ENCODE data around the gene PACSIN3.

GRCh38 chr11:47148270-47148669 is 38.0 kb downstream of the PACSIN3 start:
- TF ChIP-seq CTCF (IDR thresholded peaks at IDR 0.05) (no peak), POLR2AphosphoS5 (IDR thresholded peaks at IDR 0.05) (no peak), POLR2A (IDR thresholded peaks at IDR 0.05) (no peak), EP300 (IDR thresholded peaks at IDR 0.05; ENCODE audit: low read depth) (no peak)

Measured in transverse colon (tissue), 4 donors.